Activated T-cell treated with anti-CD3 and anti-CD28 coated beads for 1 hour (primary cell): Measurements from ENCODE around the gene LIMK1.
"Not testable (repeated sequence)": the region's sequence is repeated elsewhere in the genome, so short reads cannot be mapped to it uniquely, and the experiment has no call there.

Source experiments
- DNase-seq: peaks from one replicate; pipeline ENCODE4 v3.0.0-alpha.2; 2020; ENCODE audit warnings: low read depth

Gene LIMK1

DNA sequence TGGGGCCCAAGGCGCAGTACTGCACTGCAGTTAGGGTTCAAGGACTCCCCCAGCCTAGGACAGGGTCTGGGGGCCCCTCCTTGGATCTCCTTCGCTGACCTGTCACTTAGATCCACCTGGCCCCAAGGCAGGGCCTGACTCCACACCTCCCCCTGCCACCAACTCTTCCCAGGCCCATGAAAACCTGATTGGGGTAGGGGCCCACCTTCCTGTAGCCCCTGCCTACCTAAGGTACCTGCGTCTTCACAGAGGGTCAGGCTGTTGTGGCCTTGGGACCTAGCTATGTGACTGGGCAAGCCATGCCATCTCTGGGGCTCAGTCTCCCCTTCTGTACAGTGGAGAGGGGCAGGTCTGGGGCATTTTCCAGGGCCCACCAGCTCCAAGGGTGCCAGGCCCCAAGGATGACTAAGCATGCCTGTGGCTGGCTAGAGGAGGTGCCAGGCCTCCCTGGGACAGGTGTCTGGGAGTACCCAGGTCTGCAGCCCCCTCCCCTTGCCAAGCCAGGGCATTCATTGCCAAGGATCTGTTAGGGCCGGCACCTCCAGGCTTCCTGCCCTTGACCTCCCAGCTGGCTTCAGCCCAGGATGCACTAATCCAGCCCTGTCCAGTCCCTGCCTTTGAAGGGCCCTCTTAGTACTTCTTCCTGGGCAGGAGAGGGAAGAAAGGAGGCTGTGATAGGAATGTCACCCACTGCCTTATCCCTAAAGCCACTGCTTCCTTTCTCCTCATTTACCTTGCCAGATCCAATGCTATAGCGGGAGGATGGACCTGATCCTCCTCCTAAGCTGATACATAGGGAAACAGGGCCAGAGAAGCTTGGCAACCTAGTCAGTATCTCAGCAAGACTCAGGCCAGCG lies 1.3 kb downstream of the LIMK1 start:
- no peak for DNase-seq

DNA sequence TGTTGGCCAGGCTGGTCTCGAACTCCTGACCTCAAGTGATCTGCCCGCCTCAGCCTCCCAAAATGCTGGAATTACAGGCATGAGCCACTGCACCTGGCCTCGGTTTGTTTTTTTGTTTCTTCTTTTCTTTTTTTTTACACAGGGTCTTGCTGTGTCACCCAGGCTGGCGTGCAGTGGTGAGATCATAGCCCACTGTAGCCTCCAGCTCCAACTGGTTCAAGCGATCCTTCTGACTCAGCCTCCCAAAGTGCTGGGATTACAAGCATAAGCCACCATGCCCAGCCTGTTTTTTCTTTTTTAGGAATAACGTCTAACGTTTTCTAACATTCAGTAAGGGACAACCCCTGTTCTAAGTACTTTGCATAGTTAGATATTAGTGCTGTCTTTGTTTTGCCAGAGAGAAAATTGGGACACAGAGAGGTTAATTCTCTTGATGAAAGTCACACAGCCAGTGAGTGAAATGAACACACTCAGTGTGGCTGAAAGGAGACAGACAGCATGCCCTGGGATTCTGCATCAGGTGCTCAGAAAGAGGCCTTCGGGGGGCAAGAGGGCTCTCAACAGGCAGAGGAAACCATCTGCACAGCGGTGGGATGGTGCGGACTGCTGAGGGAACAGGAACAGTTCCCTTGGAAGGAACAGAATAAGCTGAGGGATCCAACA lies 4.3 kb downstream of the LIMK1 start:
- DNase-seq = no peak

DNA sequence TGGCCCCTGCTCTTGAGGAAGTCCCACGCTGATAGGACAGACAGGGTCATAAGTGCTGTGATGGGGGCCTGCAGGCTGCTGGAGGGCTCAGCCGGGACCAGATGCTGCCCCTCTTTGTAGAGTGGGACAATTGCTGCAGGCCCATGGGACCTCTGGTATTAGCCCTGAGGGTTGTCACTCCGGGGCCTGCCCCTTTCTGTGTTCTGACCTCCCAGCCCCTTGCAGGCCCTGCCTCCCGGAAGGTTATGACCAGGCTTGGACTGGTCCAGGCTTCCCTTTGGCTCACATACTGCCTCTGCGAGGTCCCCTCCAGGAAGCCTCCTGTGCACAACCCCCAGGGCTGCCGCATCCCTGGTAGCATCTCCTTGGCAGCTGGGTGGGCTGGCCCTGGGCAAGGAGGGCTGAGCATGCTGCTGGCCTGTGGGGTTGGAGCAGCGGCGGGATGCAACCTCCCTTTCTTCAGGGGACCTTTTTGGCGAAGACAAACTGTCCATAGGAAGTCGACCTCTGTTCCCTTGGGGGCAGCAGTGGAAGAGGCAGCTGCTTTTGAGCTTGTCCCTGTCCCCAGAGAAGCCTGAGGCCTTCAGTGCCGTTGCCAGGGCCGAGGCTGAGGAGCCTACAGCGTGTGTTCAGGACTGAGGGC lies 8.8 kb downstream of the LIMK1 start:
- DNase-seq = no peak

DNA sequence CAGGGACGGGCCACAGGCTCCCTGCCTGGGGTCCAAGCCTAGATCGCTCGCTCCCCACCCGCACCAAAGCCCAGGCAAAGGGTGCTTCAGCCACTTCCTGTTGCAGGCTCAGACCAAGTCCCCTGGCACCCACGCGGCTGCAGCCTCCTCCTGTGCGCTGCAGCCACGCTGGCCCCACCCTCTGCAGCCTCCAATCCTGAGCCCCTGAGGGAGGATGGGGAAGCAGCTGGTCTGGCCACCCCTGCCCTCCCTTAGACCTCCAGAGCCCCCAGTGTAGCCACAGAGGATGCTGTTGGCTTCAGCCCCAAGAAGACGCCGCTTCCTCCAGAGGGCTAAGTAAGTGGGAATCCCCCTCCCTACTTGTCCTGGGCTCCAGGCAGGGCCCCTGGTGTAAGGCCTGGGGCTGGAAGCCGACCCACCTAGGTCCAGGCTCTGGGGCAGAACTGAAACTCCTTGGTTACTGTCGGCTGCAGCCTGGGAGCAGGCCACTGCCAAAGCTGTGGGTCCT lies 9.4 kb downstream of the LIMK1 start:
- no peak for DNase-seq

DNA sequence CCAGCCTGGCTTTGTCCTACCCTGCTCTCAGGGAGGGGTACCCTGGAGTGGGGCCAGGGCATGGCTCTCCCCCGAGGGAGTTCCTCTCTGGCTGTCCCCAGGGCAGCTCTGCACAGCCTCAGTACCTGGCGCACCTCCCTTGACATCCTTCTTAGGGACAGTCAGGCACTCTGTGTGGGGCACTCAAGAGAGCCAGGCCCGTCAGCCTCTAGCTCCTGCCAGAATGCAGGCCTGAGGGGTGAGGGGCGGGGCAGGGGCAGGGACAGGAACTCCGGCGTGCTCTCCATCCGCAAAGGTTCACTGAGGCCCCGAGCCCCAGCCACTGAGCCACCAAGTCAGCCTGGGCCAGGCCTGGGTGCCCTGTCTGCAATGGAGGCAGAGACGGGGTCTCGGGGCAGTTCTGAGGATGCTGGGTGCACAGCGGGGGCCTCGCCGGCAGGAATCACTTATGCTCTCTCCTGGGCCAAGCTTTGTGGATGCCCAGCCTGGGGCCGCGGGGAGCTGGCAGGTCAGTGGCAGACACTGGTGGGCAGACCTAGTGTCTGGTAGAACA lies 10.1 kb downstream of the LIMK1 start:
- DNase-seq = no peak

DNA sequence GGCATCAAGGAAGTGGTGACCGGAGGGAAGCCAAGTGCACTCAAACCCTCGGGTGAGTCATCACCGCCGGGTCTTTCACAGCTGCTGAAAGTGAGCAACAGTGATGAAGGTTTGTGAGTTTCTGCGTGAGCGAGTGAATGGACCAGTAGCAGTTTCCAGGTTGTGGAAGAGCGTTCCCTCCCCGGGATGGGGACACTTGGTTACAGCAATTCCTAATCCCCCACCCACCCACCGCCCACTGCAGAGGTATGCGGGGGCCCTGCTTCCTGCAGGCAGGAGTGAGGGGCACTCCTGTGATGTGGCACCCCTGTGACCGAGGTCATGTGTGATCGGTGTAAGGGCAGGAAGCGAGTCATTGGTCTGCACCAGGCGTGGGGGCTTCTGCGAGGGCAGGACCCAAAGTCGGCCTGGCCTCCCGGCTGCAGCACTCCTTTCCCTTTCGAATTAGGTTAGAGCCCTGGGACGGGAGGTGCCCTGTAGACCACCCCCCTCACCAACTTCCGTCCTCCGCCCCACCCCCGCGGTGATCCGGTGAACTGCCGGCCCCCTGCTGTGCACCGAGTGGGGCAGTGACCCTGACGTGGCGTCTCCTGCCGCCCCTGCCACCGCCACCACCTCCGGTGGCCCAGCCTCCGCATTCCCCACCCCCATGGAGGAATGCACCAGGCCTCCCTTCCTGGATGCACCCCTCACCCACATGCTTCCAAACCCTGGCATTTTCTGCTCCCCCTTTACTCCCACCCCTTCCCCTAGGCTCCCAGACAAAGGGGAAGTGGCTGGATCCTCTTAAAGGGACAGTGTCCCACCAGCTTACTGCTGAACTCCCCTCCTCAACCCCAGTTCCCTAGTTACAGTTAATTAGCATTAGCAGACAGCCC lies 10.9 kb downstream of the LIMK1 start:
- DNase-seq = peak; percentile 51

DNA sequence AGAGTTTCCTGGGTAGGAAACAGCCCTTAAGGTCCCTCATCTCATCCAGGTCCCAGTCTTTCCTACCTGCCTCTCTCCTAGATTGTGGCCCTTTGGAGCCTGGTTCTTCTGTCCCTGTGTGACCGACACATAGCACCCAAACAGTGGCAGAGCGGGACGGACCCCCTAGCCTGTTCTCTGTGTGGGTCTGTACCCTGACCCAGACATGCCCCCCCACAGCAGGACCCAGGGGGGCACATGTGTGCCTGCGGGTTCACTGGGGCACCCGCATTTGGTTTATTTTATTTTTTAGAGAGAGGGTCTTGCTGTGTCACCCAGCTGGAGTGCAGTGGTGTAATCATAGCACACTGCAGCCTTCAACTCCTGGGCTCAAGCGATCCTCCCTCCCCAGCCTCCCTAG lies 11.5 kb downstream of the LIMK1 start:
- DNase-seq = no peak

DNA sequence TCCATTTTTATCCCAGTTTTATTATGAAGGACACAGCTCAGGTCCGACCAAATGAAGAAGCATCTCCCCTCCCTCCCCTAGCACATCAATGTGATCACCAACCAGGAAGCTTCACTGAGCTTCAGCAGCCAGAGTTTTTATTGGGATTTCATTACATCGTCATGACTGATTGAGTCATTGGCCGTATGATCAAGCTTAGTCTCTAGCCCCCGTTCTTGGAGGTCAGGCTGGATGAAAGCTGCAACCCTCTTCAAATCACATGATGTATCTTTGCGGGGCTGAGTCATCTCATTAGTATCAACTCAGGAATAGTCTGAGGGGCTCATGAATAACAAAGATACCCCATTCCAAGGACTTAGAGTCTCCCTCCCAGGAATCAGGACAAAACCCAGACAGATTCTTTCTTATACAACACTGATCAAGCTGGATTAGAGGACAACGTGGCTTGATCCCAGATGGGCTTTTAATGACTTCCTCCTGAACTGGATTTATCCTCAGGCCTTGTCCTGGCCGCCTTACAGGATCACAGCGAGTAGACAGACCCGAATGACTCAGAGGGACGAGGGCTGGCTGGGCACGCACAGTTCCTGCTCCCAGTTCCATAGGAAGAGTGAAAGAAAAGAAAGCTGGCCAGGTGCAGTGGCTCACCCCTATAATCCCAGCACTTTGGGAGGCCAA lies 14.5 kb downstream of the LIMK1 start:
- no peak for DNase-seq

DNA sequence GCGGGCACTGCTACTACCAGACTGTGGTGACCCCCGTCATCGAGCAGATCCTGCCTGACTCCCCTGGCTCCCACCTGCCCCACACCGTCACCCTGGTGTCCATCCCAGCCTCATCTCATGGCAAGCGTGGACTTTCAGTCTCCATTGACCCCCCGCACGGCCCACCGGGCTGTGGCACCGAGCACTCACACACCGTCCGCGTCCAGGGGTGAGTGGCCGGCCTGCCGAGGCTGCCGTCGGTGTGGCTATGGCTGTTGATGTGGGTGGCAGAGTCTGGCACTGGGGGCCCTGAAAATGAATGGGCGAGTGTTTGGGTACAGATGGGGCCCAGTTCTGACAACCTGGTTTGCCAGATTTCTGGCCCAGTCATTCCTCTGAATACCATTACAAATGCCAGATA lies 15.4 kb downstream of the LIMK1 start:
- no peak for DNase-seq

DNA sequence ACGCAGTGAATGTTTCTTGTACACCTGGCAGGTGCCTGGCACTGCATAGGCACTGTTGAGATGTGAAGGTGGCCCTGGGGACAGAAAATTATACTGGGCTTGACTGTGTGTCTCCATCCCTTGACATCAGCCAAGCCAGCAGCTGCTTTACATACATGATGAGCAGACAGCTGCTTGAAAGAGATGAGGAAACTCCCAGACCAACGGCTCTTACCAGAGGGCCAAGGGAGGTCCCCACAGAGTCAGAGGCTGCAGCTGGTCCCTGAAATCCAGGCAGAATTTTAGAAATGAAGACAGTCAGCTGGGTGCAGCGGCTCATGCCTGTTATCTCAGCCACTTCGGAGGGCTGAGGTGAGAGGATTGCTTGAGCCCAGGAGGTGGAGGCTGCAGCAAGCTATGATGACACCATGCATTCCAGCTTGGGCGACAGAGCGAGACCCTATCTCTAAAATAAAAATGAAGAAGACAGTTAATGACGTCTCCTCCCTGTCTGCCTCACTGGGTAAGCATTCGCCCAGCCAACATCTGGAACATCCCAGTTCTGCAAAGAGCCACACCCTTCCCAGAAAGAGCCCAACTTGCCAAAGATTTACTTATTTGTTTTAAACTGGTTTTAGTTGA lies 17.6 kb downstream of the LIMK1 start:
- DNase-seq = no peak

DNA sequence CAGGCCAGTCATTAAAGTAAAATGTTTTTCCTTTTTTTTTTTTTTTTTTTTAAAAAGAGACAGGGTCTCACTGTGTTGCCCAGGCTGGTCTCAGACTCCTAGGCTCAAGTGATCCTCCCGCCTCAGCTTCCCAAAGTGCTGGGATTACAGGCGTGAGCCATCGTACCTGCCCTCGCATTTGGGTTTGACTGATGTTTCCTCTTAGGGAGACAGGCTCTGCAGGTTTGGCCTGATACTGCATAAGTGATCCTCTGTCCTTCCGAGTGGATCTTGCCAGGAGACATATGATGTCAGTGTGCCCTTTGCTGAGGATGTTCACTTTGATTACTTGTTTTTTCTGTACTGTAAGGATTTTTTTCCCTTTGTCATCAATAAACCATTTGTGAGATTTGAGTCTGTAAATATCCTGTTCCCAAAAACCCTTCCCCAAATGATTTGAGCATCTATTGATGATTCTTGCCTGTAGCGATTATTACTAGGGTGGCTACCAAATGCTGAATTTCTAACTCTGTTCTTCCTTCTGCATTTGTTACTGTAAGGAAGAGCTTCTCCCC lies 19.7 kb downstream of the LIMK1 start:
- DNase-seq = no peak

DNA sequence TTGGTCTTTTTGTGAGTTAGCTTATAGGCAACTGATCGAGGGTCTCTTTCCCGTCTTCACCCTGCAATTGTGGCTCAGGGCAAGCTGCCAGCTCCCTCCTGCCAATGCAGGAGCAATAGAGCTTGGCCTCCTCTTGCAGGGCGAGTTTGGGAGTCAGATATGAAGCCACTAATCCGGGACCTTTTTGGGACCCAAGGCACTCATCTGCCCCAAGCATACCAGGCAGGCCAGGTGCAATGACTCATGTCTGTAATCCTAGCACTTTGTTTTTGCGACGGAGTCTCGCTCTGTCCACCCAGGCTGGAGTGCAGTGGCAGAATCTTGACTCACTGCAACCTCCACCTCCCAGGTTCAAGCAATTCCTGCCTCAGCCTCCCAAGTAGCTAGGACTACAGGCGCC lies 21.1 kb downstream of the LIMK1 start:
- no peak for DNase-seq

DNA sequence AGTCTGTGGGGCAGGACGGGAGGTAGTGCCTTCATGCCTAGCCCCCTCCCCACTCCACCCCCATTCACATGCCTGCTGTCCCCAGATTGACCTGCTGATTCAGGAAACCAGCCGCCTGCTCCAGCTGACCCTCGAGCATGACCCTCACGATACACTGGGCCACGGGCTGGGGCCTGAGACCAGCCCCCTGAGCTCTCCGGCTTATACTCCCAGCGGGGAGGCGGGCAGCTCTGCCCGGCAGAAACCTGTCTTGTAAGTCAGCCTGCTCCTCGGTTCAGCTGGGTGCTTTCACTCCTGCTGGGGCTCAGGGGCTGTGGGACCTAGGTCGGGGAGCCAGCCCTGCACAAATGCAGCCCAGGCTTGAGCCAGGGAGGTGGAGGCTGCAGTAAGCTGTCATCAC lies 22.4 kb downstream of the LIMK1 start:
- no peak for DNase-seq

DNA sequence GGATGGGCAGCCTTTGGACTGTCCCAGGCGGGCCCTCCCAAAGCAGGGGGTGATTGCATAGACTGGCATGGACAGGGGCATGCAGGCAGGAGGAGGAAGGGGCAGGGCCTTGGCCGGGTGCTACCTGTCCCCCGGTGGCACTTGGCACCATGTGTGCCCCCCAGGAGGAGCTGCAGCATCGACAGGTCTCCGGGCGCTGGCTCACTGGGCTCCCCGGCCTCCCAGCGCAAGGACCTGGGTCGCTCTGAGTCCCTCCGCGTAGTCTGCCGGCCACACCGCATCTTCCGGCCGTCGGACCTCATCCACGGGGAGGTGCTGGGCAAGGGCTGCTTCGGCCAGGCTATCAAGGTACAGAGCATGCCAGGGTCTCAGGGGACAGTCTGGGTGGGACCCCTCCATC lies 23.2 kb downstream of the LIMK1 start:
- DNase-seq = no peak

DNA sequence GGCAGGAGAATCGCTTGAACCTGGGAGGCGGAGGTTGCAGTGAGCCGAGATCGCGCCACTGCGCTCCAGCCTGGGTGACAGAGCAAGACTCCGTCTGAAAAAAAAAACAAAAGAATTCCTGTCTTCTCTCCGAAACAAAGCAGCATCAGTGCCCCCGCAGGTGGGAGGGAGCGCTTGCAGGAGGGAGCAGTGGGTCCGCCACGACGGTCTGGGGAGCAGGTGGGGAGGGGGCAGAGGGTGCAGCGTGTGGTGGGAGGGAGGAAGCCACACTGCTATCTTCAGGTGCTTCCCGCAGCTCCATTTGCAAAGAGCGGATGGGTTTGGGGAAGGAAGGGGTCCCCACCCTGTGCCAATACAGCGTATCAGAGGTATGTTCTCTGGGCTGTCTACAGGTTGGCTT lies 31.7 kb downstream of the LIMK1 start:
- DNase-seq = no peak

DNA sequence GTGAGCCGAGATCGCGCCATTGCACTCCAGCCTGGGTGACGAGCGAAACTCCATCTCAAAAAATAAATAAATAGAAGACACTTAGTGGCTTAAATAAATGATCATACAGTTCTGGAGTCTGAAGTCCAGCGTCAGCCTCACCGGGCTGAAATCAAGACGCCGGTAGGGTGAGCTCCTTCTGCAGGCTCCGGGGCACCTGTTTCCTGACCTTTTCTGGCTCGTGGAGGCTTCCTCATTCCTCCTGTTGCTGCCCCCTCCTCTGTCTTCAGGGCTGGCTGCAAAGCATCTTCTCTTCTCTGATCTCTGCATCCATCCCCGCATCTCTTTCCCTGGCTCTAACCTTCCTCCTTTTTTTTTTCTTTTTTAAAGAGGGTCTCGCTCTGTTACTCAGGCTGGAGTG lies 32.8 kb downstream of the LIMK1 start:
- no peak for DNase-seq

DNA sequence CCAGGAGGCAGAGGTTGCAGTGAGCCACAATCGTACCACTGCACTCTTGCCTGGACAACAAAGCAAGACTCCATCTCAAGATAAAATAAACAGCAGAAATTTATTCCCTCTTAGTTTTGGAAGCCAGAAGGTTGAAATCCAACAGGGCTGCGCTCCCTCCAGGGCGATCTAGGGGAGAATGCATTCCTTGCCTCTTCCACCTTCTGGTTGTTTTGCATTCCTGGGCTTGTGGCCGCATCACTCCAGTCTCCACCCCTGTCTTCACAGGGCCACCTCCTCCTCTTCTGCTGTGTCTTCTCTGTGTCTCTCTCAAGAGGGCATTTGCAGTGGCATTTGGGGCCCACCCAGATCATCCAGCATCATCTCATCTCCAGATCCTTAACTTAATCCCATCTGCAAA lies 36.2 kb downstream of the LIMK1 start:
- DNase-seq = no peak

DNA sequence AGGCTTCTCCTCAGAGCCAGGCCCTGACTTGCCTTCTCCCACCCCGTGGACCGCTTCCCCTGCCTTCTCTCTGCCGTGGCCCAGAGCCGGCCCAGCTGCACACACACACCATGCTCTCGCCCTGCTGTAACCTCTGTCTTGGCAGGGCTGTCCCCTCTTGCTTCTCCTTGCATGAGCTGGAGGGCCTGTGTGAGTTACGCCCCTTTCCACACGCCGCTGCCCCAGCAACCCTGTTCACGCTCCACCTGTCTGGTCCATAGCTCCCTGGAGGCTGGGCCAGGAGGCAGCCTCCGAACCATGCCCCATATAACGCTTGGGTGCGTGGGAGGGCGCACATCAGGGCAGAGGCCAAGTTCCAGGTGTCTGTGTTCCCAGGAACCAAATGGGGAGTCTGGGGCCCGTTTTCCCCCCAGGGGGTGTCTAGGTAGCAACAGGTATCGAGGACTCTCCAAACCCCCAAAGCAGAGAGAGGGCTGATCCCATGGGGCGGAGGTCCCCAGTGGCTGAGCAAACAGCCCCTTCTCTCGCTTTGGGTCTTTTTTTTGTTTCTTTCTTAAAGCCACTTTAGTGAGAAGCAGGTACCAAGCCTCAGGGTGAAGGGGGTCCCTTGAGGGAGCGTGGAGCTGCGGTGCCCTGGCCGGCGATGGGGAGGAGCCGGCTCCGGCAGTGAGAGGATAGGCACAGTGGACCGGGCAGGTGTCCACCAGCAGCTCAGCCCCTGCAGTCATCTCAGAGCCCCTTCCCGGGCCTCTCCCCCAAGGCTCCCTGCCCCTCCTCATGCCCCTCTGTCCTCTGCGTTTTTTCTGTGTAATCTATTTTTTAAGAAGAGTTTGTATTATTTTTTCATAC lies 38.0 kb downstream of the LIMK1 start:
- no peak for DNase-seq

DNA sequence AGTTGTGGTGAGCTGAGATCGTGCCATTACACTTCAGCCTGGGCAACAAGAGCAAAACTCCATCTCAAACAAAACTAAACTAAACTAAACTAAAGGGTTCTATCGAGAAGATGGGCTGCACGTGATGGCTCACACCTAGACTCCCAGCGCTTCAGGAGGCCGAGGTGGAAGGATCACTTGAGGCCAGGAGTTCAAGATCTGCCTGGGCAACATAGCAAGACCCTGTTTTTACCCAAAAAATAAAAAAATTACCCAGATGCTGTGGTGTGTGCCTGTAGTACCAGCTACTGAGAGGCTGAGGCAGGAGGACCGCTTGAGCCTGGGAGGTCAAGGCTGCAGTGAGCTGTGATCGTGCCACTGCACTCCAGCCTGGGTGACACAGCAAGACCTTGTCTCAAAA lies 40.3 kb downstream of the LIMK1 start:
- DNase-seq = not testable (repeated sequence)
